GM15510 (cell line): ENCODE data around the gene KCNAB2.

Experiments
- POLR2A ChIP-seq: IDR thresholded peaks from 3 replicates; pipeline ENCODE4 v1.6.1; 2011; ENCODE audit warnings: borderline replicate concordance; ENCODE audit not compliant: insufficient read length; ENCODE audit errors: extremely low read depth

KCNAB2 gene

GRCh38 chr1:6123816-6124215, 78.1 kb downstream of the KCNAB2 start:
- TF ChIP-seq POLR2A: no peak

- TF ChIP-seq POLR2A: no peak
Observed at GRCh38 chr1:6124341-6124740, 78.7 kb downstream of the KCNAB2 start.

- TF ChIP-seq POLR2A: no peak
Observed at GRCh38 chr1:6124746-6125365, 79.2 kb downstream of the KCNAB2 start.

GRCh38 chr1:6125366-6125765, 79.7 kb downstream of the KCNAB2 start:
- TF ChIP-seq POLR2A: no peak

- no peak for TF ChIP-seq POLR2A
Observed at GRCh38 chr1:6126028-6126427, 80.3 kb downstream of the KCNAB2 start.

- no peak for TF ChIP-seq POLR2A
Observed at GRCh38 chr1:6126521-6127067, 80.9 kb downstream of the KCNAB2 start.

- no peak for TF ChIP-seq POLR2A
Observed at GRCh38 chr1:6127587-6128163, 82.0 kb downstream of the KCNAB2 start.

GRCh38 chr1:6128276-6129081, 82.8 kb downstream of the KCNAB2 start:
- no peak for TF ChIP-seq POLR2A

- no peak for TF ChIP-seq POLR2A
Observed at GRCh38 chr1:6129313-6129712, 83.6 kb downstream of the KCNAB2 start.

- no peak for TF ChIP-seq POLR2A
Observed at GRCh38 chr1:6130036-6130435, 84.3 kb downstream of the KCNAB2 start.

GRCh38 chr1:6130596-6130995, 84.9 kb downstream of the KCNAB2 start:
- no peak for TF ChIP-seq POLR2A

GRCh38 chr1:6131561-6131960, 85.9 kb downstream of the KCNAB2 start:
- TF ChIP-seq POLR2A: no peak

- TF ChIP-seq POLR2A: no peak
Observed at GRCh38 chr1:6133146-6133895, 87.6 kb downstream of the KCNAB2 start.

GRCh38 chr1:6134206-6134605, 88.5 kb downstream of the KCNAB2 start:
- no peak for TF ChIP-seq POLR2A
